Lung (tissue), 12 donors: ENCODE data around the gene SGTB. TPM values are rescaled to one million over a fixed set of nuclear protein-coding genes. Genes with fewer than 3 reads are reported as not detected.
"Not testable (repeated sequence)": the region's sequence is repeated elsewhere in the genome, so short reads cannot be mapped to it uniquely, and the experiment has no call there.

Source experiments
- ATAC-seq: fragments of 200-7000 bp; cut with Tn5 transposase; one replicate; pipeline ENCODE4 v1.9.1; 2020; ENCODE audit warnings: moderate number of reproducible peaks; ENCODE audit not compliant: insufficient read depth, low FRiP score
- DNase-seq, 3 donors: peaks; one replicate each; pipeline ENCODE4 v3.0.0-alpha.2; 2013 to 2017
- H3K27ac ChIP-seq, 2 donors: one replicate each; pipeline ENCODE4 v1.5.1; 2013; ENCODE audit warnings: mild to moderate bottlenecking in 2 of 2, moderate library complexity in 2 of 2, control low read depth in 1 of 2, inconsistent platforms in 1 of 2, low read depth in 1 of 2, low read length in 1 of 2
- H3K27me3 ChIP-seq, 3 donors: one replicate each; pipeline ENCODE4 v1.5.1; 2013; ENCODE audit warnings: low read length in 2 of 3; ENCODE audit not compliant: control insufficient read depth in 3 of 3, insufficient read depth in 3 of 3
- H3K36me3 ChIP-seq, 4 donors: one replicate each; pipeline ENCODE4 v1.5.1; 2013; ENCODE audit warnings: low read length in 4 of 4, mild to moderate bottlenecking in 1 of 4, moderate library complexity in 1 of 4; ENCODE audit not compliant: control insufficient read depth in 4 of 4, insufficient read depth in 4 of 4
- H3K4me1 ChIP-seq, 5 donors: one replicate each; pipeline ENCODE4 v1.5.1; 2013; ENCODE audit warnings: low read length in 5 of 5, mild to moderate bottlenecking in 2 of 5, moderate library complexity in 1 of 5; ENCODE audit not compliant: control insufficient read depth in 5 of 5, insufficient read depth in 5 of 5
- H3K4me3 ChIP-seq: one replicate; pipeline ENCODE4 v1.5.1; 2013; ENCODE audit warnings: mild to moderate bottlenecking, control low read depth, moderate library complexity
- H3K9ac ChIP-seq, 2 donors: one replicate each; pipeline ENCODE4 v1.5.1; 2013; ENCODE audit warnings: low read length in 2 of 2, control low read depth in 1 of 2; ENCODE audit not compliant: insufficient read depth in 1 of 2
- H3K9me3 ChIP-seq, 4 donors: one replicate each; pipeline ENCODE4 v1.5.1; 2013; ENCODE audit warnings: low read length in 3 of 4, mild to moderate bottlenecking in 1 of 4, moderate library complexity in 1 of 4; ENCODE audit not compliant: control insufficient read depth in 4 of 4, insufficient read depth in 3 of 4
- WGBS, 2 donors: extraction: QIAGEN DNeasy Blood & Tissue Kit; methylation state at CpG; one replicate each; pipeline ENCODE4 v1.1.7; 2013; 5-methylcytosine and 5-hydroxymethylcytosine counted together
- polyA plus RNA-seq, 2 donors: library from polyadenylated mRNA; stranded (reverse); fragments of 200-250 nt; gene quantifications; one replicate each; pipeline ENCODE4 v1.2.1, GENCODE V29; 2013
- total RNA-seq, 2 donors: library from RNA; depleted of rRNA in 1 of 2; stranded (reverse); fragments of >200 nt in 1 of 2; gene quantifications; one replicate each; pipeline ENCODE4 v1.2.1, GENCODE V29; 2014 to 2021
- TF ChIP-seq, protein P1 (sequence below): IDR thresholded peaks from 2 replicates; pipeline ENCODE4 v1.5.1; 2012; ENCODE audit warnings: mild to moderate bottlenecking; ENCODE audit errors: control extremely low read depth, extremely low read depth
- donor health status: control.
- donor health status: control.
- donor health status: Bipolar disorder and iron deficiency.
- donor health status: healthy.
- donor health status: DM: yes; HTN: yes; CAD: no.

SGTB gene
- total and polyA plus RNA-seq, 4 donors, result 2.5 to 11.1 (median 10.0) TPM

DNA sequence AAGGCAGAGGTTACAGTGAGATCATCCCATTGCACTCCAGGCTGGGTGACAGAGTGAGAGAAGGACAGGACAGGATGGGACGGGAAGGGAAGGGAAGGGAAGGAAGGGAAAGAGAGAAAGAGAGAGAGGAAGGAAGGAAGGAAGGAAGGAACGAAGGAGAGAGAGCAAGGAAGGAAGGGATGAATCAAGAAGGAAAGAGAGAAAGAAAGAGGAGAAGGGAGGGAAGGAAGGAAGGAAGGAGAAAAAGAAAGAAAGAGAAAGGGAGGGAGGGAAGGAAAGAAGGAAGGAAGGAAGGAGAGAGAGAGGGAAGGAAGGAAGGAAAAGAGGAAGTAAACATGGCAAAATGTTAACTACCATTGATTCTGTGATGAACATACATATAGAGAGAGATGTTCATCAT, 28.8 kb downstream of the SGTB start:
- Histone ChIP-seq H3K27ac (no peak overlapping the region), H3K9me3 (no peaks in the 10 kb centered on the region), H3K36me3 (peaks cover 0 to 6% (median 0%) of the 10 kb centered on the region in 4 donors), H3K9ac (no peak overlapping the region), H3K27me3 (no peaks in the 10 kb centered on the region), H3K4me3 (no peak overlapping the region), H3K4me1 (peaks cover 0 to 2% (median 0%) of the 10 kb centered on the region in 5 donors)
- TF ChIP-seq, protein P1, sequence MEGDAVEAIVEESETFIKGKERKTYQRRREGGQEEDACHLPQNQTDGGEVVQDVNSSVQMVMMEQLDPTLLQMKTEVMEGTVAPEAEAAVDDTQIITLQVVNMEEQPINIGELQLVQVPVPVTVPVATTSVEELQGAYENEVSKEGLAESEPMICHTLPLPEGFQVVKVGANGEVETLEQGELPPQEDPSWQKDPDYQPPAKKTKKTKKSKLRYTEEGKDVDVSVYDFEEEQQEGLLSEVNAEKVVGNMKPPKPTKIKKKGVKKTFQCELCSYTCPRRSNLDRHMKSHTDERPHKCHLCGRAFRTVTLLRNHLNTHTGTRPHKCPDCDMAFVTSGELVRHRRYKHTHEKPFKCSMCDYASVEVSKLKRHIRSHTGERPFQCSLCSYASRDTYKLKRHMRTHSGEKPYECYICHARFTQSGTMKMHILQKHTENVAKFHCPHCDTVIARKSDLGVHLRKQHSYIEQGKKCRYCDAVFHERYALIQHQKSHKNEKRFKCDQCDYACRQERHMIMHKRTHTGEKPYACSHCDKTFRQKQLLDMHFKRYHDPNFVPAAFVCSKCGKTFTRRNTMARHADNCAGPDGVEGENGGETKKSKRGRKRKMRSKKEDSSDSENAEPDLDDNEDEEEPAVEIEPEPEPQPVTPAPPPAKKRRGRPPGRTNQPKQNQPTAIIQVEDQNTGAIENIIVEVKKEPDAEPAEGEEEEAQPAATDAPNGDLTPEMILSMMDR, result no peak
- DNase-seq (no peak), ATAC-seq (no peak)
- 85 to 91% methylated on average over 2 of the region's 2 CpGs for WGBS, 2 donors

DNA sequence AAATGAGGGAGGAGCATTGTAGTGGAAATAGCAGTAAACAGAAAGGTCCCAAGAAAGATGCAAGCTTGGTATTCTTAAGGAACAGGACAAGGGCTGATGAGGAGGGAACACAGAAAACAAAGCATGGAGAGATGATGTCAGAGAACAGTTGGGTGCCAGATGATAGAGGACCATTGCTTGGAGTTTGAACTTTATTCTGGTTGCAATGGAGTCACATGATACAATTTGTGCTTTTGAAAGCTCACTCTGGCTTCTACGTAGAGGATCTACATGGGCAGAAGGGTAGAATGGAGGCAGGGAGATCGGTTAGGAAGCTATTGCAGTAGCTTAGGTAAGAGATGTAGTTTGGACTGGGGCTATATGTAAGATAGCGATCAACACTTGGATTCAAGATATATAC, 39.8 kb downstream of the SGTB start:
- Histone ChIP-seq H3K36me3 (peaks cover 4 to 13% (median 7%) of the 10 kb centered on the region in 4 donors), H3K27ac (no peak overlapping the region), H3K4me3 (no peak overlapping the region), H3K9me3 (no peaks in the 10 kb centered on the region), H3K4me1 (no peaks in the 10 kb centered on the region), H3K9ac (no peak overlapping the region), H3K27me3 (no peaks in the 10 kb centered on the region)
- DNase-seq (no peak), ATAC-seq (no peak)
- WGBS, 2 donors, result 95 to 97% methylated on average over 3 of the region's 3 CpGs
- TF ChIP-seq, protein P1, result no peak

GRCh38 chr5:65676056-65676455, 45.9 kb downstream of the SGTB start:
- not testable (repeated sequence) for H3K4me1 ChIP-seq, DNase-seq, H3K9ac ChIP-seq, H3K27me3 ChIP-seq, ATAC-seq, H3K36me3 ChIP-seq, H3K27ac ChIP-seq, H3K9me3 ChIP-seq, H3K4me3 ChIP-seq
- WGBS, 2 donors, result 48 to 79% methylated on average over 3 of the region's 3 CpGs

DNA sequence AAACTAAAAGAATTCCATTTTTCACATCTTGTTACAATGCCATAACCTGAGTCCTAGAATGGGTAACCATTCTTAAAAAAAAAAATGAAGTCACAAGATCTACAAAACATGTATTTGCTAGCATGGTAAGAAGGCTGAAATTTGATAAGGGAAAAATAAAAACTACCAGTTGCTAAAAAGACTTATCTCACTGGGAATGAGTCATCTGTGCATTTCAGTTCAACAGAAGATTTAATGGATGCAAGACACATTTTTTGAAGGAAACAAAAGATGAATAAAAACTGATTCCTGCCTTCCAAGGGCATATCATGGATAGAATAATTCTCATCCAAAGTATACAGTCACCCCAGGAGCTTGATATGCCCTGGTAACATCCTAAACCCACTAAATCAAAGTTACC, 47.2 kb downstream of the SGTB start:
- no peaks in the 10 kb centered on the region for H3K27me3 ChIP-seq
- peaks cover 0 to 5% (median 0%) of the 10 kb centered on the region in 5 donors for H3K4me1 ChIP-seq
- no peak overlapping the region for H3K27ac ChIP-seq
- H3K4me3 ChIP-seq, result no peak overlapping the region
- H3K9me3 ChIP-seq, result no peaks in the 10 kb centered on the region
- TF ChIP-seq, protein P1, result no peak
- DNase-seq (no peak), ATAC-seq (no peak)
- H3K9ac ChIP-seq, result no peak overlapping the region
- peaks cover 0 to 8% (median 7%) of the 10 kb centered on the region in 4 donors for H3K36me3 ChIP-seq
